ENCODE data around the gene KIDINS220. TPM values are rescaled to one million over a fixed set of nuclear protein-coding genes. Genes with fewer than 3 reads are reported as not detected.

KIDINS220 gene
- total RNA-seq, 2 experiments from 2014 or later, result 20.8 to 20.9 TPM

DNA sequence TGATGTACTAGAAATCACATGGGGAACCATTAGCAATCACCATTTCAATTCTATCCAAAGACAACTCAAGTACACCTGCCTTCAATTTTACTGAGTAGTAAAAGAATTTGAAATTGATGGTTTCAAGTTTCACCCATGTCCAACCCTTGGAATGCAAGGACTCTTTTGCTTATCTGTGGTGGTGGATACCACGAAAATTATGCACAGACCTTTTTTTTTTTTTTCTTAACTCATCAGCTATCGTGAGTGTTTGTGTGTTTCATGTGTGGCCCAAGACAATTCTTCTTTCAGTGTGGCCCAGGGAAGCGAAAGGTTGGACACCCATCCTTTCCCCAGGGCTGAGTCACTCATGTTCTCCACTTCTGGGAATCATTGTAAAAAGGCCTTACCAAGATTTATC is 132.5 kb downstream of the KIDINS220 start:
- H3K4me3 Mint-ChIP-seq, result no peak overlapping the region
- no peak for DNase-seq
- H3K9me3 Mint-ChIP-seq, result no peaks in the 10 kb centered on the region
- TF ChIP-seq, protein P1, sequence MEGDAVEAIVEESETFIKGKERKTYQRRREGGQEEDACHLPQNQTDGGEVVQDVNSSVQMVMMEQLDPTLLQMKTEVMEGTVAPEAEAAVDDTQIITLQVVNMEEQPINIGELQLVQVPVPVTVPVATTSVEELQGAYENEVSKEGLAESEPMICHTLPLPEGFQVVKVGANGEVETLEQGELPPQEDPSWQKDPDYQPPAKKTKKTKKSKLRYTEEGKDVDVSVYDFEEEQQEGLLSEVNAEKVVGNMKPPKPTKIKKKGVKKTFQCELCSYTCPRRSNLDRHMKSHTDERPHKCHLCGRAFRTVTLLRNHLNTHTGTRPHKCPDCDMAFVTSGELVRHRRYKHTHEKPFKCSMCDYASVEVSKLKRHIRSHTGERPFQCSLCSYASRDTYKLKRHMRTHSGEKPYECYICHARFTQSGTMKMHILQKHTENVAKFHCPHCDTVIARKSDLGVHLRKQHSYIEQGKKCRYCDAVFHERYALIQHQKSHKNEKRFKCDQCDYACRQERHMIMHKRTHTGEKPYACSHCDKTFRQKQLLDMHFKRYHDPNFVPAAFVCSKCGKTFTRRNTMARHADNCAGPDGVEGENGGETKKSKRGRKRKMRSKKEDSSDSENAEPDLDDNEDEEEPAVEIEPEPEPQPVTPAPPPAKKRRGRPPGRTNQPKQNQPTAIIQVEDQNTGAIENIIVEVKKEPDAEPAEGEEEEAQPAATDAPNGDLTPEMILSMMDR (IDR thresholded peaks at IDR 0.05), result no peak
- no peak for ATAC-seq
- ChIA-PET POLR2A (interaction anchor here (0.6 kb wide), 1 partner anchor 76 kb away, joined by 3 read pairs; no protein-coding TSS in a partner anchor), CTCF (interaction anchor here (0.6 to 2.1 kb wide), 2 partner anchors 10 to 12 kb away, joined by 3 to 7 read pairs; no protein-coding TSS in a partner anchor)
- H3K27ac Mint-ChIP-seq, result no peak overlapping the region
- no peaks in the 10 kb centered on the region for H3K27me3 Mint-ChIP-seq
- H3K4me1 Mint-ChIP-seq (ENCODE audit: low read depth), result no peaks in the 10 kb centered on the region
- intact Hi-C loops (cut with micrococcal nuclease), result no loop called here
- no peaks in the 10 kb centered on the region for H3K36me3 Mint-ChIP-seq (ENCODE audit: low read depth)

DNA sequence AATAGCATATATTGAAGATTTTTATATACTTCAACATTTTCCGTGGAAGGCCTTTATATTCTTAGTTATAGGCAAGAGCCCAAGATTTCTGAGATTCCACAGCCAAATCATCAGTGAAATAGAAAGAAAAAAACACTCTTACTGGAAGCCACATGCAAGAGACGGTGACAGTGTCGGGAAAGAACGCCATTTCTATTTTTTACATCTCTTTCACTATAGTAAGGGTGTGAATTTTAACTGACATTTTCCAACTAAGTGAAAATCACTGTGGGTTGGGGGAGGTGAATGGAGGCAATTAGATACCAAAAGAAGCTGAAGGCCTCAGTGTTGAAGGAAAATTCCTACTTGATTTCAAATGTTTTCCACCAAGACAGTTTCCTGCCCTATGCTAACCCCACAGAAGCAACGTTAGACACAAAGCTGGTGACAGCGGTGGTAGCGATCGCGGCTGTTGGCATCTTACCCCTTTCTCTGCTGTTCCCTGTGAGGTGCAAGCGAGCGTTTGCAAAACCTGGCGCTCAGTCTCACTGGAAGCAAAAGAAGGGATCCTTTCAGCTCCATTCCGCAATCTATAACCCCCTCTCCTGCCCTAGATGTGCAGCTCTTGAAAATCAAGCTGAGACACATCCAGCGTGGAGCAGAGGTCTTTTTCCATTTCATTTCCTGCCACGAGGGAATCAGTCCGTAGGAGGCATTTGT is 135.6 kb downstream of the KIDINS220 start:
- no peaks in the 10 kb centered on the region for H3K27me3 Mint-ChIP-seq
- peaks cover 6% of the 10 kb centered on the region for H3K9me3 Mint-ChIP-seq
- TF ChIP-seq, protein P1 (IDR thresholded peaks at IDR 0.05), result no peak
- H3K36me3 Mint-ChIP-seq (ENCODE audit: low read depth), result no peaks in the 10 kb centered on the region
- H3K27ac Mint-ChIP-seq, result no peak overlapping the region
- POLR2A ChIA-PET, result no interaction called here
- DNase-seq, result no peak
- no peak overlapping the region for H3K4me3 Mint-ChIP-seq
- CTCF ChIA-PET, result interaction anchor here (0.7 to 0.9 kb wide), 2 partner anchors 9 to 408 kb away, joined by 3 read pairs; no protein-coding TSS in a partner anchor
- intact Hi-C loops (cut with micrococcal nuclease), result no loop called here
- no peak for ATAC-seq
- H3K4me1 Mint-ChIP-seq (ENCODE audit: low read depth), result no peaks in the 10 kb centered on the region

DNA sequence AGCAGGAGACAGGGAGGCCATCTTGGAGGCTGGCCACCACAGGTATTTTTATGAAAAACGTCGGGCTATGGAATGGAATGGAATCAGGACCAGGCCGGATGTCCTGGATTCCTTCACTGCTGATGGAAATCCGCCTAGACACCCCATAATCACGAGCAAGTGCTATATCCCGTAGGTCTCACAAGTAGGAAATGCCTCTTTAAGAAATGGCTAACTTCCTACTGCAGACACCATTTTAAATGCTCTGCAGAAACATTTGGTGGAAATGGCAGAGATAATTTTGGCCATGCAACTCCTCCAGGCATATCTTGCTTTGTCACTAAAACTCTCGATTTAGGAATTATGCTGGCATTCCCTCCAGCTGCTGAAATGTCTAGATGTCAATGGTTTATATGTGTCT is 137.6 kb downstream of the KIDINS220 start:
- intact Hi-C loops (cut with micrococcal nuclease), result no loop called here
- ChIA-PET CTCF (no interaction called here), POLR2A (no interaction called here)
- Mint-ChIP-seq H3K27me3 (no peaks in the 10 kb centered on the region), H3K27ac (no peak overlapping the region), H3K4me1 (ENCODE audit: low read depth) (no peaks in the 10 kb centered on the region), H3K4me3 (no peak overlapping the region), H3K36me3 (ENCODE audit: low read depth) (no peaks in the 10 kb centered on the region), H3K9me3 (peaks cover 6% of the 10 kb centered on the region)
- ATAC-seq, result no peak
- DNase-seq, result no peak
- TF ChIP-seq, protein P1 (IDR thresholded peaks at IDR 0.05), result no peak

DNA sequence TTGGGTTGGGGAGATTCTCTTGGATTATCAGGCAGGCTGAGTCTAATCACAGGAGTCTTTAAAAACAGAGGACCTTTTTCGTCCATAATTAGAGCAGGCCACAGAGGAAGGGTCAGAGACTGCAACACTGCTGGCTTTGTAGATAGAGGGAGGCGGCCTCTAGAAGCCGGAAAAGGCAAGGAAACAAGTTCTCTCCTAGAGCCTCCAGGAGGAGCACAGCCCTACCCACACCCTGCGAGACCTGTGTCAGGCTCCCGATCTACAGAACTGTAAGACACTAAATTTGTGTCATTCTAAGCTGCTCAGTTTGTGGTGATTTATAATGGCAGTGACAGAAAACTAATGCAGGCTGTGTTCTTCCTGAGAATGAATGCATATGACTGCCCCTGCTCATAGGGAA is 140.2 kb downstream of the KIDINS220 start:
- peaks cover 6% of the 10 kb centered on the region for H3K9me3 Mint-ChIP-seq
- DNase-seq, result no peak
- intact Hi-C loops (cut with micrococcal nuclease), result no loop called here
- no peak overlapping the region for H3K4me3 Mint-ChIP-seq
- ATAC-seq, result no peak
- ChIA-PET CTCF (no interaction called here), POLR2A (no interaction called here)
- TF ChIP-seq, protein P1 (IDR thresholded peaks at IDR 0.05), result no peak
- no peak overlapping the region for H3K27ac Mint-ChIP-seq
- H3K27me3 Mint-ChIP-seq, result peaks cover 10% of the 10 kb centered on the region
- no peaks in the 10 kb centered on the region for H3K36me3 Mint-ChIP-seq (ENCODE audit: low read depth)
- peaks cover 3% of the 10 kb centered on the region for H3K4me1 Mint-ChIP-seq (ENCODE audit: low read depth)

DNA sequence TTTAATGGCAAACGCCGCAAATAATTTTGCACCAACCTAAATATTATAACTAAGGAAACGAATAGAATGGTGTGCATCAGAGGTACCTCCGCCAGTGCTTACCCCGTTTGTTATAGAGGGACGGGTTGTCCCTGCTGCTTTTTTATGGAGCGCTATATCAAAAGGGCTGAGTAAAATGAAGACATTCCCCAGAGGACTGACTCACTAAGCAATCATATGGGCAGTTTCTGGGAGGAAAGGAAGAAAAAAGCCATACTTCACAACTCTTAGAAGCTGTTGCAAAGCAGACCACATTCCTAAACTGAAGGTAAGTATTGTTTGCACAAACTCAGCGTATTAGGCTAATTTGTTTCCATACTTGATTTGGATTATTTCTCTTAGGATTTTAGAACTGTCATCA is 142.7 kb downstream of the KIDINS220 start:
- no peak overlapping the region for H3K27ac Mint-ChIP-seq
- ATAC-seq, result no peak
- ChIA-PET POLR2A (no interaction called here), CTCF (interaction anchor here (1.3 kb wide), 1 partner anchor 56 kb away, joined by 4 read pairs; no protein-coding TSS in a partner anchor)
- no peak for DNase-seq
- H3K9me3 Mint-ChIP-seq, result peaks cover 6% of the 10 kb centered on the region
- TF ChIP-seq, protein P1 (IDR thresholded peaks at IDR 0.05), result no peak
- intact Hi-C loops (cut with micrococcal nuclease), result no loop called here
- H3K4me3 Mint-ChIP-seq, result no peak overlapping the region
- peaks cover 3% of the 10 kb centered on the region for H3K4me1 Mint-ChIP-seq (ENCODE audit: low read depth)
- H3K27me3 Mint-ChIP-seq, result peaks cover 21% of the 10 kb centered on the region
- H3K36me3 Mint-ChIP-seq (ENCODE audit: low read depth), result no peaks in the 10 kb centered on the region
